Bronchial epithelial cell (primary cell): ENCODE data around the gene YKT6. TPM values are rescaled to one million over a fixed set of nuclear protein-coding genes. Genes with fewer than 3 reads are reported as not detected.

ENCODE experiments used
- DNase-seq: peaks from one replicate; pipeline ENCODE4 v3.0.0-alpha.2; 2010; ENCODE audit warnings: low read depth
- FAIRE-seq: peaks from 2 replicates; lab custom pipeline; 2011; peaks lifted over from hg19 to GRCh38; lab: Jason Lieb, UNC
- H3K27me3 ChIP-seq: 2 replicates; pipeline ENCODE4 v1.5.1; 2011; ENCODE audit warnings: low read length; ENCODE audit not compliant: control insufficient read depth, insufficient read depth
- H3K36me3 ChIP-seq: 2 replicates; pipeline ENCODE4 v1.5.1; 2011; ENCODE audit warnings: low read length; ENCODE audit not compliant: control insufficient read depth, insufficient read depth
- H3K4me3 ChIP-seq: 2 replicates; pipeline ENCODE4 v1.5.1; 2011; ENCODE audit warnings: mild to moderate bottlenecking, low read depth, low read length, control low read depth
- CTCF ChIP-seq: IDR thresholded peaks from 2 replicates; pipeline ENCODE4 v1.5.1; 2011; ENCODE audit warnings: mild to moderate bottlenecking, moderate library complexity, low read length, control low read depth, inconsistent platforms; ENCODE audit not compliant: insufficient read depth, severe bottlenecking
- total RNA-seq: library from RNA; depleted of rRNA; stranded (reverse); fragments of >200 nt; gene quantifications from 2 replicates; pipeline ENCODE4 v1.2.1, GENCODE V29; 2014

Gene YKT6
- total RNA-seq, 1 donor from 2014 or later = 74.5 TPM

GRCh38 chr7:44232396-44232795 lies 31.6 kb downstream of the YKT6 start:
- DNase-seq = no peak
- no peak for FAIRE-seq

DNA sequence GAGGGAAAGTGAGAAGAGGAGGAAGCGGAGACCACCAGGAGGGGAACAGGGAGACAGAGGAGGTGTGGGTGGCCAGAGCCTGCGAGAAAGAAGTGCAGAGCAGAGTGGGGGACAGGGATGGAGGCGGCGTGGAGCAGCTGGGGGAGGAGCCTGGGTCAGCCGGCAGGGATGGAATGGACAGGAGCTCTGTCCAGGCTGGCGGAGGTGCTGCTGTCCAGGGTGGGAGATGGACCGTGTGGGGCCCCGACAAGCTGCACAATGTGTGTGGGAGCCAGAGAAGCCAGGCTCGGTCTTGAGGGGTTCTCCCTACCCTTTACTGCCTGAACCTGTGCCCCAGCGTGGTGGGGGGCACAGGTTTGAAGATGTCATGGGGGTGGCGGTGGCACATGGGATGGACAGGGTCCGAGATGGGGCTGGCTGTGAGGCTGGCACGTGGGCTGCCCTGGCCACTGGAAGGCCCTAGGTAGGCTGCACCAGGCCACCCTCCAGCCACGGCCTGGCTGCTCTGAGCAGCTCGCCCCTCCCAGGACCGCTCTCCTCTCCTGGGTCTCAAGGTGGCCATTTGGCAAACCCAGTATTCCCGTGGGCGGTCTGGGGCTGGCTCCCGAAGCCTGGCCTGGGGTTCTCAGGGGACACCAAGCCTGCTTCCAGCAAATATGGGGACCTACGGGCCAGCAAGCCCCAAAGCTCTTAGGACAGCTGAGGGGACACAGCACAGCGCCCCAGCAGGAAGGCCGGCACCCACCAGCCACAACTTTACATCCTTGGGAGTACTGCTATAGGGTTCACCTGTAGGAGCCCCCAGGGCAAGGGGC lies 32.3 kb downstream of the YKT6 start:
- TF ChIP-seq CTCF = no peak
- H3K36me3 ChIP-seq = no peaks in the 10 kb centered on the region
- H3K4me3 ChIP-seq = no peak overlapping the region
- no peaks in the 10 kb centered on the region for H3K27me3 ChIP-seq
- FAIRE-seq = no peak
- DNase-seq = no peak

More at GRCh38 chr7:44232396-44232795, 31.6 kb downstream of the YKT6 start:
- no peak for TF ChIP-seq CTCF
- Histone ChIP-seq H3K36me3 (no peaks in the 10 kb centered on the region), H3K4me3 (no peak overlapping the region), H3K27me3 (no peaks in the 10 kb centered on the region)

GRCh38 chr7:44235066-44235465 lies 34.3 kb downstream of the YKT6 start:
- no peak overlapping the region for H3K4me3 ChIP-seq
- no peaks in the 10 kb centered on the region for H3K36me3 ChIP-seq
- no peak for TF ChIP-seq CTCF
- FAIRE-seq = no peak
- DNase-seq = no peak
- H3K27me3 ChIP-seq = no peaks in the 10 kb centered on the region

DNA sequence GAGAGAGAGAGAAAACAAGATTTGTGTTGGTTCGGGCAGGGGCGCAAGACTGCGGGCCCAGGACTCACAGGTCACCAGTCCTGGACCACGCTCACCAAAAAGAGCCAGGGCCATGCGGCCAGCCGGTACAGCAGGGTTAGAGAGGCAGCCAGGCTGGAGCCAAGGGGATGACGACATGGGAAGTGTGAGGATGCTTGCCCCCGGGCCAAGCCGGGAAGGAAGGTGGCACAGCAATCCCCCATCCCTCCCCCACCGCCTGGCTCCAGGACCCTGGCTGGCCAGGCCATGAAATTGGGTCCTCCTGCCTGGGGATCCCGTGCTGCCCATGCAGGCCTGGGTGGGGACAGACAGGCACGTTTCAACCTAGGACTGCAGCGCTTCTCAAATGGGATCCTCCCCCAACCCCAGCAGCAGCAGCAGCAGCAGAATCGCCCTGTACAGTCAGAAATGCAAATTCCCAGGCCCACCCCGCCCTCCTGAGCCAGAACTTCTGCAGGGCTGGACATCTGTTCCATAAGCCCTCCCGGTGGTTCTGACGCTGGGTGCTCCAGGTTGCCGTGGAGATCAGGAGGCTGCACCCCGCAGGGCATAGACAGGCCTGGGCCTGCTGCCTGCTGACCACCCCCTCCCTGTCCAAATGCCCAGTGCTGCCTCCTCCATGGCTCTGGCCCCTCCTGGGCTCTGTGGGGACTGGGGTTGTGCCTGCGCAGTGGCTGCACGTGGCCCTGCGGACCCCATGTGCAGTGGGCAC lies 35.0 kb downstream of the YKT6 start:
- Histone ChIP-seq H3K4me3 (no peak overlapping the region), H3K36me3 (no peaks in the 10 kb centered on the region), H3K27me3 (no peaks in the 10 kb centered on the region)
- DNase-seq (no peak), FAIRE-seq (no peak)
- no peak for TF ChIP-seq CTCF

- H3K4me3 ChIP-seq = no peak overlapping the region
- no peaks in the 10 kb centered on the region for H3K27me3 ChIP-seq
- no peak for DNase-seq
- no peak for FAIRE-seq
- no peaks in the 10 kb centered on the region for H3K36me3 ChIP-seq
- TF ChIP-seq CTCF = no peak
Measured at GRCh38 chr7:44236333-44236728, 35.6 kb downstream of the YKT6 start.
